Naive thymus-derived CD4-positive, alpha-beta T cell (primary cell): Measurements from ENCODE around the gene IL1RL2. TPM values are rescaled to one million over a fixed set of nuclear protein-coding genes. Genes with fewer than 3 reads are reported as not detected.

Source experiments
- ATAC-seq: fragments of 150-1000 bp; cut with Tn5 transposase; 2 replicates; pipeline ENCODE4 v1.10.0; 2021; ENCODE audit warnings: mild to moderate bottlenecking, moderate library complexity
- CTCF ChIA-PET: fragments of 350-600 bp; sonication (Branson Sonifier 250); formaldehyde crosslinking; loops from one replicate; lab custom pipeline; 2021; ENCODE audit warnings: antibody characterized with exemption; lab: Charles Lee
- POLR2A ChIA-PET: fragments of 350-600 bp; sonication (Branson Sonifier 250); formaldehyde crosslinking; loops from one replicate; lab custom pipeline; 2021; ENCODE audit warnings: antibody characterized with exemption, inconsistent platforms; lab: Charles Lee
- DNase-seq, 9 donors: peaks; one replicate each; pipeline versions ENCODE4 v3.0.0 to v3.0.0-alpha.2; 2020 to 2022; ENCODE audit warnings: mixed read lengths in 1 of 9
- H3K27ac ChIP-seq: one replicate; pipeline ENCODE4 v1.7.0; 2013; ENCODE audit warnings: mild to moderate bottlenecking, low read depth, low read length, moderate library complexity
- H3K27me3 ChIP-seq, 2 donors: one replicate each; pipeline ENCODE4 v1.7.0; 2013; ENCODE audit warnings: low read length in 2 of 2, mild to moderate bottlenecking in 2 of 2, moderate library complexity in 2 of 2; ENCODE audit not compliant: control insufficient read depth in 2 of 2, insufficient read depth in 2 of 2
- H3K36me3 ChIP-seq, 3 experiments: 1 replicate in 2 of 3; 2 replicates in 1 of 3; pipeline ENCODE4 v1.7.0; 2013; ENCODE audit warnings: low read length in 3 of 3, mild to moderate bottlenecking in 3 of 3, moderate library complexity in 1 of 3; ENCODE audit not compliant: insufficient read depth in 3 of 3, control insufficient read depth in 2 of 3
- H3K4me1 ChIP-seq, 2 donors: one replicate each; pipeline ENCODE4 v1.7.0; 2013; ENCODE audit warnings: low read length in 2 of 2, mild to moderate bottlenecking in 2 of 2, moderate library complexity in 1 of 2; ENCODE audit not compliant: control insufficient read depth in 2 of 2, insufficient read depth in 2 of 2
- H3K4me3 ChIP-seq: 2 replicates; pipeline ENCODE4 v1.7.0; 2013; ENCODE audit warnings: mild to moderate bottlenecking, low read length
- H3K9me3 ChIP-seq, 3 experiments: 1 replicate in 2 of 3; 2 replicates in 1 of 3; pipeline ENCODE4 v1.7.0; 2013; ENCODE audit warnings: low read length in 3 of 3; ENCODE audit not compliant: control insufficient read depth in 2 of 3
- H3K27ac Mint-ChIP-seq, 9 donors: one replicate each; pipeline ENCODE4 v1.8.0; 2020 to 2022; ENCODE audit warnings: mixed read lengths in 9 of 9, mild to moderate bottlenecking in 8 of 9, moderate library complexity in 5 of 9, inconsistent platforms in 2 of 9
- H3K27me3 Mint-ChIP-seq, 5 donors: one replicate each; pipeline ENCODE4 v1.8.0; 2021 to 2022; ENCODE audit warnings: mixed read lengths in 5 of 5, mild to moderate bottlenecking in 1 of 5
- H3K36me3 Mint-ChIP-seq, 5 donors: one replicate each; pipeline ENCODE4 v1.8.0; 2020 to 2022; ENCODE audit warnings: mixed read lengths in 5 of 5, mild to moderate bottlenecking in 3 of 5, inconsistent platforms in 1 of 5
- H3K4me1 Mint-ChIP-seq, 7 donors: one replicate each; pipeline ENCODE4 v1.8.0; 2020 to 2022; ENCODE audit warnings: mixed read lengths in 7 of 7, mild to moderate bottlenecking in 3 of 7, inconsistent platforms in 1 of 7
- H3K4me3 Mint-ChIP-seq, 10 donors: one replicate each; pipeline ENCODE4 v1.8.0; 2020 to 2022; ENCODE audit warnings: mild to moderate bottlenecking in 10 of 10, mixed read lengths in 10 of 10, moderate library complexity in 6 of 10, inconsistent platforms in 2 of 10
- H3K9me3 Mint-ChIP-seq, 11 donors: one replicate each; pipeline ENCODE4 v1.8.0; 2020 to 2022; ENCODE audit warnings: mixed read lengths in 11 of 11, mild to moderate bottlenecking in 4 of 11, inconsistent platforms in 1 of 11, moderate library complexity in 1 of 11
- intact Hi-C, 2 donors: fragments of 100-400 bp; cut with micrococcal nuclease; formaldehyde crosslinking; loops; one replicate each; pipeline ENCODE4 v1.15.1; 2023
- polyA plus RNA-seq, 2 donors: library from polyadenylated mRNA; unstranded; fragments of 300-500 nt; fragmentation: Illumina TruSeq; gene quantifications; one replicate each; pipeline ENCODE4 v1.2.3, GENCODE V29; 2021
- total RNA-seq, 6 experiments: library from RNA in 5 of 6; stranded (reverse) in 5 of 6; gene quantifications; 1 replicate in 5 of 6; 2 replicates in 1 of 6; pipeline ENCODE4 v1.2.3 and lab custom pipeline; 2021 to 2026

The IL1RL2 gene
- total and polyA plus RNA-seq, 7 experiments from 2014 or later, result 0.15 to 0.21 TPM; not detected in 5

DNA sequence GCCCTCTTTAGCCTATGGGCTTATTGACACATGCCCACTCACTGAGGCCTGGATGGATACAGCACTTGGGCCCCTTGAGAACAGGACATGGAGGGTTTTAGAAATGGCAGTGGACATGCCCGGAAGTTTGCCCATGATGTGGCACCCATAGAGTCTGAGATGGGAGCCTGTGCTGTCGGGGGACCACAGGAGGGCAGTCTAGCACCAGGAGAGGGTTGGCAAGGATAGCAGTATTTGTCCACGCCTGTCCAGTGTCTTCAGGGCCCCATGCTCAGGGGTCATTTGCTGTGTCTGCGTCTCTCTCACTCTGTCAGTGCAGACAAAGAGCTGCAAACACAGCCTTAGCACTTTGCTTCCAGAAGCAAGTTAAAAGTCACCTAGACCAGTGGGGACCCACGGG lies 48.7 kb downstream of the IL1RL2 start:
- Histone ChIP-seq H3K9me3 (no peaks in the 10 kb centered on the region), H3K27ac (no peak overlapping the region), H3K4me3 (no peak overlapping the region), H3K36me3 (no peaks in the 10 kb centered on the region), H3K4me1 (peaks cover 0 to 1% of the 10 kb centered on the region in 2 donors), H3K27me3 (no peaks in the 10 kb centered on the region)
- Mint-ChIP-seq H3K4me1 (peaks cover 0 to 46% (median 2%) of the 10 kb centered on the region in 7 donors), H3K36me3 (peaks cover 0 to 5% (median 0%) of the 10 kb centered on the region in 5 donors), H3K9me3 (peaks cover 0 to 2% (median 0%) of the 10 kb centered on the region in 11 donors), H3K27ac (peak overlapping the region in 2 of 9 donors; percentile 21 to 23), H3K27me3 (peaks cover 0 to 4% (median 0%) of the 10 kb centered on the region in 5 donors), H3K4me3 (no peak overlapping the region)
- ATAC-seq, result peak; percentile 56
- POLR2A ChIA-PET, result no interaction called here
- CTCF ChIA-PET, result interaction anchor here (1.8 kb wide), 1 partner anchor 215 kb away, joined by 8 read pairs; no protein-coding TSS in a partner anchor
- intact Hi-C loops, result loop anchor here in 1 of 2 donors (1.0 kb wide), 1 partner anchor 214 kb away; no protein-coding TSS in a partner anchor
- no peak for DNase-seq

DNA sequence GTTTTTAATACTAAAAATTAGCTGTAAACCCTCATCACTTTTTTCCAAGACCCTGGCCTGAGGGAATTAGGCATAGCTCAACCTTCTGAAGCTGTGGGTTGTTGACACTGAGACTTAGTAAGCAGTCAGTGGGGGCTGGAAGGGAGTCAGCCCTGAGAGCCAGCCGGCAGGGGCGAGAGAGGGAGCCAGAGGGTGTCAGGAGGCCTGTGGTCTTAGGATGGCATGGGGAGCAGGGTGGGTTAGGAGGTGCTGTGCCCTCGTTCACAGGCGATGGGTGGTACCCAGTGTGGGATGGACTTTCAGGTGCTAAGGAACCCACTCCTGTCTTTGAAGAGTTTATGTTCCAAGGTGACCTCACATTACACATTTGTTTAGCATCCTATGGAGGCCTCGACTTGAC lies 49.3 kb downstream of the IL1RL2 start:
- H3K9me3 Mint-ChIP-seq, result peaks cover 0 to 2% (median 0%) of the 10 kb centered on the region in 11 donors

GRCh38 chr2:102237176-102237575 lies 50.4 kb downstream of the IL1RL2 start:
- no peak overlapping the region for H3K4me3 Mint-ChIP-seq
- CTCF ChIA-PET, result interaction anchor here (1.0 to 8.7 kb wide), 3 partner anchors 213 to 350 kb away, joined by 3 to 141 read pairs (median 4); no protein-coding TSS in a partner anchor

More for the DNA sequence above, 49.3 kb downstream of the IL1RL2 start:
- no peak for ATAC-seq
- Histone ChIP-seq H3K36me3 (no peaks in the 10 kb centered on the region), H3K4me3 (no peak overlapping the region), H3K27me3 (no peaks in the 10 kb centered on the region), H3K4me1 (peaks cover 6 to 8% of the 10 kb centered on the region in 2 donors), H3K9me3 (no peaks in the 10 kb centered on the region), H3K27ac (no peak overlapping the region)
- no peak for DNase-seq
- ChIA-PET POLR2A (no interaction called here), CTCF (interaction anchor here (1.0 to 1.8 kb wide), 4 partner anchors 48 to 349 kb away, joined by 3 to 8 read pairs (median 4); no protein-coding TSS in a partner anchor)
- Mint-ChIP-seq H3K36me3 (no peaks in the 10 kb centered on the region), H3K4me3 (no peak overlapping the region), H3K4me1 (peaks cover 6 to 48% (median 8%) of the 10 kb centered on the region in 7 donors), H3K27ac (no peak overlapping the region), H3K27me3 (peaks cover 0 to 4% (median 0%) of the 10 kb centered on the region in 5 donors)
- intact Hi-C loops, result no loop called here

GRCh38 chr2:102238039-102238756 lies 51.4 kb downstream of the IL1RL2 start:
- Histone ChIP-seq H3K4me1 (peaks cover 7 to 10% of the 10 kb centered on the region in 2 donors), H3K9me3 (no peaks in the 10 kb centered on the region), H3K27ac (no peak overlapping the region), H3K36me3 (no peaks in the 10 kb centered on the region), H3K27me3 (peaks cover 0 to 3% of the 10 kb centered on the region in 2 donors), H3K4me3 (no peak overlapping the region)
- ATAC-seq (peak; percentile 32), DNase-seq (no peak)
- H3K9me3 Mint-ChIP-seq, result peaks cover 0 to 2% (median 0%) of the 10 kb centered on the region in 11 donors
- H3K4me1 Mint-ChIP-seq, result peaks cover 6 to 53% (median 9%) of the 10 kb centered on the region in 7 donors
- ChIA-PET CTCF (interaction anchor here (3.2 to 8.7 kb wide), 2 partner anchors 214 to 233 kb away, joined by 26 to 141 read pairs; no protein-coding TSS in a partner anchor), POLR2A (no interaction called here)
- peak overlapping the region in 1 of 10 donors; percentile 6 for H3K4me3 Mint-ChIP-seq
- intact Hi-C loops, result no loop called here
- H3K27me3 Mint-ChIP-seq, result peaks cover 0 to 2% (median 0%) of the 10 kb centered on the region in 5 donors
- no peaks in the 10 kb centered on the region for H3K36me3 Mint-ChIP-seq
- H3K27ac Mint-ChIP-seq, result peak overlapping the region in 3 of 9 donors; percentile 16 to 77 (median 70)

More at GRCh38 chr2:102237176-102237575, 50.4 kb downstream of the IL1RL2 start:
- intact Hi-C loops, result no loop called here
- H3K9me3 ChIP-seq, result no peaks in the 10 kb centered on the region
- H3K27ac ChIP-seq, result no peak overlapping the region
- H3K27me3 ChIP-seq, result peaks cover 0 to 3% of the 10 kb centered on the region in 2 donors
- ATAC-seq (no peak), DNase-seq (no peak)
- peaks cover 0 to 2% (median 0%) of the 10 kb centered on the region in 11 donors for H3K9me3 Mint-ChIP-seq
- no peak overlapping the region for H3K27ac Mint-ChIP-seq
- H3K36me3 ChIP-seq, result no peaks in the 10 kb centered on the region
- peaks cover 6 to 53% (median 9%) of the 10 kb centered on the region in 7 donors for H3K4me1 Mint-ChIP-seq
- H3K4me1 ChIP-seq, result peaks cover 7 to 10% of the 10 kb centered on the region in 2 donors
- H3K4me3 ChIP-seq, result no peak overlapping the region
- H3K27me3 Mint-ChIP-seq, result peaks cover 0 to 2% (median 0%) of the 10 kb centered on the region in 5 donors
- POLR2A ChIA-PET, result no interaction called here
- H3K36me3 Mint-ChIP-seq, result no peaks in the 10 kb centered on the region

DNA sequence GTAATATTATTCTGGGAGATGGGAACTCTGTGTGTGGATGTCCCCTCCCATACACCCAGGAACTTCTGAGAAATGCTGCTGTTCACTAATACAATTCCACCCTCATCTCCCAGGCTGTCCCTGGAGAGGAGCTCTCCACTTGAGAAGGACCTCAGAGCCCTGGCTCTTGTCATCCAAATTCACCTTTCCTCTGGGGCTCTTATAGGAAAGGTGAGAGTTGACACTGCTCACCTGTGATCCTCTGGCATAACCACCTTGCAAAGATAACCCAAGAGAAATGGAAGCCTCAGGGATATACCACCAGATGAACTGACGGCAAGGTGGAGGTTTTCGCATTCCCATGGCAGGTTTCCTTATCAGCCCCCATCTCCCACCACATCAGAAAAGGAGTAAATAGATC lies 52.0 kb downstream of the IL1RL2 start:
- DNase-seq, result no peak
- Histone ChIP-seq H3K36me3 (no peaks in the 10 kb centered on the region), H3K4me3 (no peak overlapping the region), H3K27ac (no peak overlapping the region), H3K27me3 (peaks cover 0 to 3% of the 10 kb centered on the region in 2 donors), H3K9me3 (no peaks in the 10 kb centered on the region), H3K4me1 (peaks cover 7 to 10% of the 10 kb centered on the region in 2 donors)
- ChIA-PET CTCF (interaction anchor here (0.7 to 8.7 kb wide), 4 partner anchors 209 to 420 kb away, joined by 5 to 141 read pairs (median 16); no protein-coding TSS in a partner anchor), POLR2A (no interaction called here)
- no peaks in the 10 kb centered on the region for H3K36me3 Mint-ChIP-seq
- peaks cover 6 to 51% (median 9%) of the 10 kb centered on the region in 7 donors for H3K4me1 Mint-ChIP-seq
- peak overlapping the region in 3 of 9 donors; percentile 68 to 77 (median 70) for H3K27ac Mint-ChIP-seq
- intact Hi-C loops, result no loop called here
- peaks cover 0 to 2% (median 0%) of the 10 kb centered on the region in 5 donors for H3K27me3 Mint-ChIP-seq
- peaks cover 0 to under 1% (median 0%) of the 10 kb centered on the region in 11 donors for H3K9me3 Mint-ChIP-seq
- no peak for ATAC-seq
- peak overlapping the region in 1 of 10 donors; percentile 6 for H3K4me3 Mint-ChIP-seq

DNA sequence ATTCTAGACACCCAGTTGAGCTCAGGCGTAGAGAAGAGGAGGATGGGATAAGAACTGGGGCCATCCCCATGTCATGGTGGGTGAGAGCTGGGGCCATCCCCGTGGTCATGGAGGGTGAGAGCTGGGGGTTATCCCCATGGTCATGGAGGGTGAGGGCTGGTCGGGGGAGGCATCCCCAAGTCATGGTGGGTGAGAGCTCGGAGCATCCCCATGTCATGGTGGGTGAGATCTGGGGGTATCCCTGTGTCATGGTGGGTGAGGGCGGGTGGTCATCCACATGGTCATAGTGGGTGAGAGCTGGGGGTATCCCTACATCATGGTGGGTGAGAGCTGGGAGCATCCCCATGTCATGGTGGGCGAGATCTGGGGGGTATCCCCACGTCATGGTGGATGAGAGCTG lies 52.5 kb downstream of the IL1RL2 start:
- no peak overlapping the region for H3K4me3 ChIP-seq
- intact Hi-C loops, result no loop called here
- no peaks in the 10 kb centered on the region for H3K9me3 ChIP-seq
- Mint-ChIP-seq H3K27ac (peak overlapping the region in 5 of 9 donors; percentile 39 to 70 (median 65)), H3K36me3 (no peaks in the 10 kb centered on the region), H3K27me3 (peaks cover 0 to 2% (median 0%) of the 10 kb centered on the region in 5 donors), H3K4me3 (peak overlapping the region in 2 of 10 donors; percentile 1 to 8), H3K4me1 (peaks cover 6 to 46% (median 9%) of the 10 kb centered on the region in 7 donors), H3K9me3 (no peaks in the 10 kb centered on the region)
- no peak overlapping the region for H3K27ac ChIP-seq
- no peaks in the 10 kb centered on the region for H3K36me3 ChIP-seq
- CTCF ChIA-PET, result interaction anchor here (0.7 to 8.7 kb wide), 10 partner anchors 103 to 897 kb away, joined by 3 to 141 read pairs (median 6); no protein-coding TSS in a partner anchor
- DNase-seq (no peak), ATAC-seq (no peak)
- peaks cover 0 to 3% of the 10 kb centered on the region in 2 donors for H3K27me3 ChIP-seq
- POLR2A ChIA-PET, result no interaction called here
- H3K4me1 ChIP-seq, result peaks cover 7 to 10% of the 10 kb centered on the region in 2 donors
